Endodermal cell (in vitro differentiated cells): ENCODE results near the gene SVIP. TPM values are rescaled to one million over a fixed set of nuclear protein-coding genes. Genes with fewer than 3 reads are reported as not detected.

Experiments
- DNase-seq: peaks from one replicate; pipeline ENCODE4 v3.0.0-alpha.2; 2017
- H3K27ac ChIP-seq: 2 replicates; pipeline ENCODE4 v1.5.1; 2013; ENCODE audit warnings: mild to moderate bottlenecking, low read depth, low read length, moderate library complexity
- H3K27me3 ChIP-seq: 2 replicates; pipeline ENCODE4 v1.6.1; 2013; ENCODE audit warnings: mild to moderate bottlenecking, low read length, moderate library complexity; ENCODE audit not compliant: insufficient read depth, control insufficient read depth, poor library complexity, severe bottlenecking
- H3K36me3 ChIP-seq: 2 replicates; pipeline ENCODE4 v1.7.0; 2013; ENCODE audit warnings: mild to moderate bottlenecking, low read length, moderate library complexity; ENCODE audit not compliant: control insufficient read depth, insufficient read depth
- H3K4me1 ChIP-seq: one replicate; pipeline ENCODE4 v1.7.0; 2013; ENCODE audit warnings: low read length; ENCODE audit not compliant: control insufficient read depth, insufficient read depth
- H3K4me3 ChIP-seq: 2 replicates; pipeline ENCODE4 v1.5.1; 2013; ENCODE audit warnings: mild to moderate bottlenecking, low read length, moderate library complexity
- H3K9ac ChIP-seq: 2 replicates; pipeline ENCODE4 v1.6.1; 2013; ENCODE audit warnings: mild to moderate bottlenecking, low read length, moderate library complexity; ENCODE audit not compliant: poor library complexity, severe bottlenecking; ENCODE audit errors: extremely low read depth
- H3K9me3 ChIP-seq: 2 replicates; pipeline ENCODE4 v1.6.1; 2013; ENCODE audit warnings: mild to moderate bottlenecking, low read length, moderate library complexity; ENCODE audit not compliant: control insufficient read depth
- H3K27ac Mint-ChIP-seq: 2 replicates; pipeline ENCODE4 v1.8.0; 2020; ENCODE audit warnings: mixed read lengths
- H3K27me3 Mint-ChIP-seq: 2 replicates; pipeline ENCODE4 v1.8.0; 2021; ENCODE audit warnings: mild to moderate bottlenecking, mixed read lengths; ENCODE audit not compliant: insufficient read depth
- H3K36me3 Mint-ChIP-seq: 2 replicates; pipeline ENCODE4 v1.8.0; 2020; ENCODE audit warnings: low read depth, mixed read lengths
- H3K4me1 Mint-ChIP-seq: 2 replicates; pipeline ENCODE4 v1.8.0; 2020; ENCODE audit warnings: mixed read lengths
- H3K4me3 Mint-ChIP-seq: 2 replicates; pipeline ENCODE4 v1.8.0; 2020; ENCODE audit warnings: mild to moderate bottlenecking, moderate library complexity, mixed read lengths
- H3K9me3 Mint-ChIP-seq: 2 replicates; pipeline ENCODE4 v1.8.0; 2020; ENCODE audit warnings: mild to moderate bottlenecking, mixed read lengths
- CTCF ChIP-seq: fragments of 200-600 bp; sonication (generic); conservative IDR thresholded peaks from 2 replicates; pipeline ENCODE4 v1.5.0; 2021; ENCODE audit warnings: antibody characterized with exemption, mild to moderate bottlenecking
- WGBS, 2 experiments: methylation state at CpG; one replicate each; pipeline versions ENCODE4 v1.1.5 to v1.1.7; 2013; ENCODE audit warnings: missing lambda C conversion rate in 2 of 2, mixed read lengths in 1 of 2; ENCODE audit not compliant: insufficient coverage in 1 of 2, insufficient read length in 1 of 2; 5-methylcytosine and 5-hydroxymethylcytosine counted together
- total RNA-seq, 2 donors: library from RNA; stranded (reverse); fragmentation: NEBNext Ultra II Directional in 1 of 2; extraction: Animal tissue kit (Norgen Biotek cat#: 25700) in 1 of 2; gene quantifications; 2 replicates in 1 of 2; 3 replicates in 1 of 2; pipeline ENCODE4 v1.2.1, GENCODE V29; 2021

The SVIP gene
- total RNA-seq, 2 donors from 2014 or later: 9.8 to 22.6 TPM

DNA sequence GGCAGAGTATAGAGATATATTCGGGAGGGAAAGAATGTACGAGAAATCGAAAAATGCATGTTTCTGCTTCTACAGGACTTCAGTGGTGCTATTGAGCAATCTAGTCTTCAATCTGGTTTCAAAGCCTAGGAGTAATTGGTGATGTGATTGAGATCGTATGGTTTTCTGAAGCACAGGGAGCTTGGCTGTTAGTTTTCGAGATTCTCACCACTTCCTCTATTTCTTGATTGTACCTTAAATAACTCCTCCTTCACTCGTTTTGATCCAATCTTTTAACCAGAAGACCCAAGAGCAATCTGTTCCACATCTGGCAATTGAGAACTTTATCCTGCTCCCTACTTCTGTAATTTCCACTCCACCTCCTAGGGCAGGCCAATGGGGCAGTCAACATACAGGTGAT, 30.2 kb upstream of the SVIP start:
- no peak for DNase-seq
- Histone ChIP-seq H3K4me1 (no peaks in the 10 kb centered on the region), H3K27ac (no peak overlapping the region), H3K9me3 (no peaks in the 10 kb centered on the region), H3K4me3 (no peak overlapping the region), H3K36me3 (no peaks in the 10 kb centered on the region), H3K27me3 (no peaks in the 10 kb centered on the region), H3K9ac (no peak overlapping the region)
- Mint-ChIP-seq H3K27me3 (no peaks in the 10 kb centered on the region), H3K4me1 (no peaks in the 10 kb centered on the region), H3K9me3 (no peaks in the 10 kb centered on the region), H3K36me3 (no peaks in the 10 kb centered on the region), H3K4me3 (no peak overlapping the region), H3K27ac (no peak overlapping the region)
- no peak for TF ChIP-seq CTCF
- WGBS, 2 experiments: 88 to 96% methylated on average over 5 to 6 of the region's 6 CpGs

- Mint-ChIP-seq H3K27me3 (no peaks in the 10 kb centered on the region), H3K4me1 (no peaks in the 10 kb centered on the region), H3K36me3 (no peaks in the 10 kb centered on the region), H3K27ac (no peak overlapping the region), H3K9me3 (peaks cover 3% of the 10 kb centered on the region), H3K4me3 (no peak overlapping the region)
- Histone ChIP-seq H3K4me1 (no peaks in the 10 kb centered on the region), H3K27ac (peak overlapping the region; percentile 40), H3K36me3 (no peaks in the 10 kb centered on the region), H3K27me3 (no peaks in the 10 kb centered on the region), H3K9ac (no peak overlapping the region), H3K9me3 (no peaks in the 10 kb centered on the region), H3K4me3 (no peak overlapping the region)
- no peak for TF ChIP-seq CTCF
- DNase-seq: no peak
Measured at GRCh38 chr11:22851477-22851876, 21.9 kb upstream of the SVIP start.

DNA sequence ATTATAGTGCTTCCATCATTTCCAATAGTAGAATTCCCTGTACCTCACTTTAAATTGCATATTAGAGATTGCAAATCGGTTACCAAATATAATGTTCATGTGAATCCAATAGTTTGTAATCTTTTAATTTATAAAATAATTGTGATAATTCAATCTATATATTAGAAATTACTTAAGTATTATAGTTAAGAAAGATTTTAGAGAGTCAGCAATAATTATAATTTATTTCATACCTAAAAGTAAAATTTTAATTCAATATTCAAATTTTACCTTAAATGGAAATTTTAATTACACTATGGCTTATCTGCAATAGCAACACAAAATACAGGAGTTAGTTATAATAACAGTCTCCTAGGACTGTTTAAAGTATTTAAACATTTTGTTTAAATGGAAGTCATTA, 17.1 kb upstream of the SVIP start:
- whole genome bisulfite sequencing, 2 experiments: no CpG with 5 or more reads among the region's 1 CpG
- H3K36me3 Mint-ChIP-seq: no peaks in the 10 kb centered on the region
- no peak for DNase-seq
- H3K27me3 Mint-ChIP-seq: no peaks in the 10 kb centered on the region
- H3K4me1 Mint-ChIP-seq: no peaks in the 10 kb centered on the region
- no peak overlapping the region for H3K27ac Mint-ChIP-seq
- Histone ChIP-seq H3K36me3 (no peaks in the 10 kb centered on the region), H3K27me3 (no peaks in the 10 kb centered on the region), H3K27ac (no peak overlapping the region), H3K9me3 (no peaks in the 10 kb centered on the region), H3K4me1 (no peaks in the 10 kb centered on the region), H3K4me3 (no peak overlapping the region), H3K9ac (no peak overlapping the region)
- H3K9me3 Mint-ChIP-seq: peaks cover 15% of the 10 kb centered on the region
- no peak for TF ChIP-seq CTCF
- H3K4me3 Mint-ChIP-seq: no peak overlapping the region
